Measurements from ENCODE around the gene NGFR.

Gene NGFR

DNA sequence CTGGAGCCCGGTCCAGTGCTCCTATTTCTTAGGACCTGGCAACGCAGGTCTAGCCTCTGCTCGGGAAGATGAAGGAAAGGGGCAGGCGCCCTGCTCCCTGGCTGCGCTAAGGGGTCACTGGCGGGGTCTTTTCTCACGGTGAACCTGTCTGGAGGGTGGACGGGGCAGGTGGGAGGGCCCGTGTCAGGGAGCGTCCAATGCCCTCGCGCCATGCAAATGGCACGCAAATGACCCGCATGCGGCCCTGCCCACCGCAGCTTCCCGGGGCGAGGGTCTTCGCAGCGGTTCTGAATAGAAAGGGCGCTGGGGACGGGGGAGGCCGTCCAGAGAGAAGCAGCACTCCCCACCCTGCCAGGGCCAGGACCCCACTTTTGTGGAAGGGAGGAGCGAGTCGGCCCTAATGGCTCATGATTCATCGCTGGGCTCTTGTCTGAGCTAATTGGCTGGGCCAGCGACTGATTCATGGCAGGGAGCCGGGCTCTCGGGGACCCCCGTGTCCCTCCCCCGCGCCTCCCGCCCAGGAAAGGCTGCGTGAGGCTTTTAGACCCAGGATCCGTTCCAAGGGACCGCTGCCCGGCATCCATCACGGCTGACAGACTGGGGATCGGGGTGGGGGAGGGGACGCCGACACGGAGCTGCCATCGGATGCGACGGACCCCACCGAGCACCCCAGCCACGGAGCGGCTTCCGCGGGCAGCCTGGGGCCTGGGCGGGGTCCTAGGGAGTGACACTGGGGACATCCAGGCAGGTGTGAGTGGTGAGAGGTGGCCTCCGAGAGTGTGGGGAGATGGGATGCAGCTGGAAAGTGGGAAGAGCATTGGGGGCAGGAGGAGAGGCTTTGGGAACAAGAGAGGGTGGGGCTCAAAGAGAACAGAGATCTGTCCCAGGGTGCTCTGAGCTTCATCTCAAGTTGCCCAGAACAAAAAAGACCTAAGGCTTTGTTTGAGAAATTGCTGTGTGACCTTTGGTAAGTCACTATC, 25.0 kb upstream of the NGFR start:
- no peak for TF ChIP-seq ZNF121 (tag by site-specific recombination; IDR thresholded peaks at IDR 0.05)
- no peak for TF ChIP-seq ZXDB (tag by site-specific recombination; IDR thresholded peaks at IDR 0.05)
- TF ChIP-seq ZNF184 (tag by site-specific recombination; IDR thresholded peaks at IDR 0.05), result no peak
- TF ChIP-seq, protein P1, sequence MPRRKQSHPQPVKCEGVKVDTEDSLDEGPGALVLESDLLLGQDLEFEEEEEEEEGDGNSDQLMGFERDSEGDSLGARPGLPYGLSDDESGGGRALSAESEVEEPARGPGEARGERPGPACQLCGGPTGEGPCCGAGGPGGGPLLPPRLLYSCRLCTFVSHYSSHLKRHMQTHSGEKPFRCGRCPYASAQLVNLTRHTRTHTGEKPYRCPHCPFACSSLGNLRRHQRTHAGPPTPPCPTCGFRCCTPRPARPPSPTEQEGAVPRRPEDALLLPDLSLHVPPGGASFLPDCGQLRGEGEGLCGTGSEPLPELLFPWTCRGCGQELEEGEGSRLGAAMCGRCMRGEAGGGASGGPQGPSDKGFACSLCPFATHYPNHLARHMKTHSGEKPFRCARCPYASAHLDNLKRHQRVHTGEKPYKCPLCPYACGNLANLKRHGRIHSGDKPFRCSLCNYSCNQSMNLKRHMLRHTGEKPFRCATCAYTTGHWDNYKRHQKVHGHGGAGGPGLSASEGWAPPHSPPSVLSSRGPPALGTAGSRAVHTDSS (tag by site-specific recombination; IDR thresholded peaks at IDR 0.05), result no peak
- no peak for TF ChIP-seq ZNF677 (tag by site-specific recombination; IDR thresholded peaks at IDR 0.05)
- no peak for TF ChIP-seq ZNF302 (tag by site-specific recombination; IDR thresholded peaks at IDR 0.05; ENCODE audit: low read depth)
- TF ChIP-seq ZNF23 (tag by site-specific recombination; IDR thresholded peaks at IDR 0.05; ENCODE audit: borderline replicate concordance), result no peak
- TF ChIP-seq GFI1B (tag by site-specific recombination; IDR thresholded peaks at IDR 0.05), result no peak
- TF ChIP-seq ZNF391 (tag by site-specific recombination; IDR thresholded peaks at IDR 0.05; ENCODE audit: borderline replicate concordance, low read depth), result no peak
- TF ChIP-seq HOXA7 (CRISPR knock-in tag; IDR thresholded peaks at IDR 0.05; ENCODE audit: borderline replicate concordance), result no peak
- Histone ChIP-seq H3K27ac (ENCODE audit: extremely low read depth, low read depth, low read length) (no peak overlapping the region), H3K4me1 (ENCODE audit: control insufficient read depth, insufficient read depth, low read length) (no peaks in the 10 kb centered on the region), H3K4me3 (ENCODE audit: low read depth, low read length) (no peak overlapping the region), H3K36me3 (ENCODE audit: control insufficient read depth in 2 of 2, insufficient read depth in 1 of 2, low read length in 2 of 2) (no peaks in the 10 kb centered on the region), H3K9me3 (ENCODE audit: control insufficient read depth, insufficient read depth, low read depth, low read length) (no peaks in the 10 kb centered on the region)
- CTCF ChIA-PET, result interaction anchor here (0.6 to 2.3 kb wide), 5 partner anchors 27 to 88 kb away, joined by 3 to 12 read pairs (median 3); no protein-coding TSS in a partner anchor
- POLR2A ChIA-PET, result interaction anchor here (0.6 to 0.7 kb wide), 2 partner anchors 55 to 982 kb away, joined by 3 to 4 read pairs; partner anchors contain the start of gene PHB1

DNA sequence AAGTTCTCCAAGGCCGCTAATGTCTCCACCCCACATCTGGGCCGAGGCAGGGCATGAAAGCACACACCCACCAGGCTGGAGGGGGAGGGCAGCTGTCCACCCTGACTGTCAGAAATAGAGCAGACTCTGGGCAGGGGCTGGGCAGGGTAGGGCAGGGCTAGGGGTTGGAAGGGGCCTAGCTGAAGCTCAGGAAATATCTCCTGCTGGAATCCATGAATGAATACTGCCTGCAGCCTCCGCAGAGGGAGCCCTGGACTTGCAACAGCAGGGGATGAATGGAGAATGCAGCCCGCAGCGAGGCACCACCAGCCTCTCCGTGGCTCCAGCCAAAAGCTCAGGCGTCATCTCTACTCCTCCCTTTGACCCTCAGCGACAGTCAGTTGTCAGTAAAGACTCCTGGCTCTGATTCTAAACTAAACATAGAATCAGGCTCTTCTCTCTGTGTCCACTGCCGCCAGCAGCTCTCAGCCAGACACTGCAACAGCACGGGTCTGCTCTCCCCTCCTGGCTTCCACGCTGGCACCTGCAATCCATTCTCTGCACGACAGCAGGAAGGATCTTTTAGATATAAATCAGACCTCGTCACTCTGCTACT, 23.9 kb upstream of the NGFR start:
- Histone ChIP-seq H3K36me3 (ENCODE audit: control insufficient read depth in 2 of 2, insufficient read depth in 1 of 2, low read length in 2 of 2) (no peaks in the 10 kb centered on the region), H3K9me3 (ENCODE audit: control insufficient read depth, insufficient read depth, low read depth, low read length) (no peaks in the 10 kb centered on the region), H3K4me1 (ENCODE audit: control insufficient read depth, insufficient read depth, low read length) (no peaks in the 10 kb centered on the region), H3K27ac (ENCODE audit: extremely low read depth, low read depth, low read length) (no peak overlapping the region), H3K4me3 (ENCODE audit: low read depth, low read length) (no peak overlapping the region)
- ChIA-PET CTCF (interaction anchor here (1.0 to 2.3 kb wide), 5 partner anchors 26 to 527 kb away, joined by 3 to 12 read pairs (median 3); no protein-coding TSS in a partner anchor), POLR2A (no interaction called here)
- TF ChIP-seq, protein P2, sequence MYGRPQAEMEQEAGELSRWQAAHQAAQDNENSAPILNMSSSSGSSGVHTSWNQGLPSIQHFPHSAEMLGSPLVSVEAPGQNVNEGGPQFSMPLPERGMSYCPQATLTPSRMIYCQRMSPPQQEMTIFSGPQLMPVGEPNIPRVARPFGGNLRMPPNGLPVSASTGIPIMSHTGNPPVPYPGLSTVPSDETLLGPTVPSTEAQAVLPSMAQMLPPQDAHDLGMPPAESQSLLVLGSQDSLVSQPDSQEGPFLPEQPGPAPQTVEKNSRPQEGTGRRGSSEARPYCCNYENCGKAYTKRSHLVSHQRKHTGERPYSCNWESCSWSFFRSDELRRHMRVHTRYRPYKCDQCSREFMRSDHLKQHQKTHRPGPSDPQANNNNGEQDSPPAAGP (tag by site-specific recombination; IDR thresholded peaks at IDR 0.05), result 0 out of 2 replicates have a peak, but pooled peaks have one; percentile 23
- TF ChIP-seq ZNF155 (tag by site-specific recombination; IDR thresholded peaks at IDR 0.05) (no peak), ZNF777 (tag by site-specific recombination; IDR thresholded peaks at IDR 0.05; ENCODE audit: borderline replicate concordance) (no peak), ZEB2 (tag by site-specific recombination; IDR thresholded peaks at IDR 0.05) (no peak), ZNF214 (tag by site-specific recombination; IDR thresholded peaks at IDR 0.05; ENCODE audit: borderline replicate concordance) (no peak), SP7 (tag by site-specific recombination; IDR thresholded peaks at IDR 0.05) (no peak), ZNF747 (tag by site-specific recombination; IDR thresholded peaks at IDR 0.05) (no peak), KLF1 (tag by site-specific recombination; IDR thresholded peaks at IDR 0.05) (peak; percentile 66), ZNF114 (tag by site-specific recombination; IDR thresholded peaks at IDR 0.05) (no peak), ZNF596 (tag by site-specific recombination; IDR thresholded peaks at IDR 0.05) (no peak), ZNF585B (tag by site-specific recombination; IDR thresholded peaks at IDR 0.05) (no peak), ZNF664 (tag by site-specific recombination; IDR thresholded peaks at IDR 0.05) (no peak), ZIC2 (tag by site-specific recombination; IDR thresholded peaks at IDR 0.05) (peak; percentile 37; the same call in 1 of the 2 replicates)
- TF ChIP-seq, protein P3, sequence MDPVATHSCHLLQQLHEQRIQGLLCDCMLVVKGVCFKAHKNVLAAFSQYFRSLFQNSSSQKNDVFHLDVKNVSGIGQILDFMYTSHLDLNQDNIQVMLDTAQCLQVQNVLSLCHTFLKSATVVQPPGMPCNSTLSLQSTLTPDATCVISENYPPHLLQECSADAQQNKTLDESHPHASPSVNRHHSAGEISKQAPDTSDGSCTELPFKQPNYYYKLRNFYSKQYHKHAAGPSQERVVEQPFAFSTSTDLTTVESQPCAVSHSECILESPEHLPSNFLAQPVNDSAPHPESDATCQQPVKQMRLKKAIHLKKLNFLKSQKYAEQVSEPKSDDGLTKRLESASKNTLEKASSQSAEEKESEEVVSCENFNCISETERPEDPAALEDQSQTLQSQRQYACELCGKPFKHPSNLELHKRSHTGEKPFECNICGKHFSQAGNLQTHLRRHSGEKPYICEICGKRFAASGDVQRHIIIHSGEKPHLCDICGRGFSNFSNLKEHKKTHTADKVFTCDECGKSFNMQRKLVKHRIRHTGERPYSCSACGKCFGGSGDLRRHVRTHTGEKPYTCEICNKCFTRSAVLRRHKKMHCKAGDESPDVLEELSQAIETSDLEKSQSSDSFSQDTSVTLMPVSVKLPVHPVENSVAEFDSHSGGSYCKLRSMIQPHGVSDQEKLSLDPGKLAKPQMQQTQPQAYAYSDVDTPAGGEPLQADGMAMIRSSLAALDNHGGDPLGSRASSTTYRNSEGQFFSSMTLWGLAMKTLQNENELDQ (tag by site-specific recombination; IDR thresholded peaks at IDR 0.05; ENCODE audit: low read depth), result no peak
- TF ChIP-seq, protein P4, sequence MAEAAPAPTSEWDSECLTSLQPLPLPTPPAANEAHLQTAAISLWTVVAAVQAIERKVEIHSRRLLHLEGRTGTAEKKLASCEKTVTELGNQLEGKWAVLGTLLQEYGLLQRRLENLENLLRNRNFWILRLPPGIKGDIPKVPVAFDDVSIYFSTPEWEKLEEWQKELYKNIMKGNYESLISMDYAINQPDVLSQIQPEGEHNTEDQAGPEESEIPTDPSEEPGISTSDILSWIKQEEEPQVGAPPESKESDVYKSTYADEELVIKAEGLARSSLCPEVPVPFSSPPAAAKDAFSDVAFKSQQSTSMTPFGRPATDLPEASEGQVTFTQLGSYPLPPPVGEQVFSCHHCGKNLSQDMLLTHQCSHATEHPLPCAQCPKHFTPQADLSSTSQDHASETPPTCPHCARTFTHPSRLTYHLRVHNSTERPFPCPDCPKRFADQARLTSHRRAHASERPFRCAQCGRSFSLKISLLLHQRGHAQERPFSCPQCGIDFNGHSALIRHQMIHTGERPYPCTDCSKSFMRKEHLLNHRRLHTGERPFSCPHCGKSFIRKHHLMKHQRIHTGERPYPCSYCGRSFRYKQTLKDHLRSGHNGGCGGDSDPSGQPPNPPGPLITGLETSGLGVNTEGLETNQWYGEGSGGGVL (tag by site-specific recombination; IDR thresholded peaks at IDR 0.05), result no peak
- TF ChIP-seq, protein P5, sequence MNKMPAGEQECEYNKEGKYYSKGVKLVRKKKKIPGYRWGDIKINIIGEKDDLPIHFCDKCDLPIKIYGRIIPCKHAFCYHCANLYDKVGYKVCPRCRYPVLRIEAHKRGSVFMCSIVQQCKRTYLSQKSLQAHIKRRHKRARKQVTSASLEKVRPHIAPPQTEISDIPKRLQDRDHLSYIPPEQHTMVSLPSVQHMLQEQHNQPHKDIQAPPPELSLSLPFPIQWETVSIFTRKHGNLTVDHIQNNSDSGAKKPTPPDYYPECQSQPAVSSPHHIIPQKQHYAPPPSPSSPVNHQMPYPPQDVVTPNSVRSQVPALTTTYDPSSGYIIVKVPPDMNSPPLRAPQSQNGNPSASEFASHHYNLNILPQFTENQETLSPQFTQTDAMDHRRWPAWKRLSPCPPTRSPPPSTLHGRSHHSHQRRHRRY (tag by site-specific recombination; IDR thresholded peaks at IDR 0.05), result no peak

Measured in HEK293 (cell line).